KOPT-K1 (cell line): ENCODE results near the gene PTGES.
"Not testable (repeated sequence)": the region's sequence is repeated elsewhere in the genome, so short reads cannot be mapped to it uniquely, and the experiment has no call there.

ENCODE experiments used
- H3K27ac ChIP-seq: fragments of 200-600 bp; sonication (generic); 2 replicates; pipeline ENCODE4 v1.5.1; 2016; ENCODE audit warnings: antibody characterized with exemption, mild to moderate bottlenecking, low read depth, low read length; ENCODE audit not compliant: poor library complexity, severe bottlenecking
- H3K36me3 ChIP-seq: fragments of 200-600 bp; sonication (generic); 2 replicates; pipeline ENCODE4 v1.5.1; 2017; ENCODE audit warnings: antibody characterized with exemption, mild to moderate bottlenecking, low read length, moderate library complexity; ENCODE audit not compliant: insufficient read depth
- H3K9me3 ChIP-seq: fragments of 200-600 bp; sonication (generic); 2 replicates; pipeline ENCODE4 v1.5.1; 2017; ENCODE audit warnings: antibody characterized with exemption, low read length, mild to moderate bottlenecking; ENCODE audit not compliant: insufficient read depth, poor library complexity, severe bottlenecking

Gene PTGES

GRCh38 chr9:129776938-129777768, 24.3 kb upstream of the PTGES start:
- Histone ChIP-seq H3K36me3 (no peaks in the 10 kb centered on the region), H3K9me3 (no peaks in the 10 kb centered on the region), H3K27ac (no peak overlapping the region)

- Histone ChIP-seq H3K36me3 (no peaks in the 10 kb centered on the region), H3K9me3 (no peaks in the 10 kb centered on the region), H3K27ac (no peak overlapping the region)
Measured at GRCh38 chr9:129776566-129776937, 23.7 kb upstream of the PTGES start.

GRCh38 chr9:129776096-129776495, 23.3 kb upstream of the PTGES start:
- not testable (repeated sequence) for H3K27ac ChIP-seq, H3K36me3 ChIP-seq, H3K9me3 ChIP-seq

- Histone ChIP-seq H3K27ac (no peak overlapping the region), H3K36me3 (no peaks in the 10 kb centered on the region), H3K9me3 (no peaks in the 10 kb centered on the region)
Measured at GRCh38 chr9:129775448-129775798, 22.6 kb upstream of the PTGES start.

GRCh38 chr9:129774791-129775447, 22.1 kb upstream of the PTGES start:
- Histone ChIP-seq H3K36me3 (no peaks in the 10 kb centered on the region), H3K27ac (no peak overlapping the region), H3K9me3 (no peaks in the 10 kb centered on the region)

GRCh38 chr9:129773262-129774048, 20.6 kb upstream of the PTGES start:
- Histone ChIP-seq H3K27ac (no peak overlapping the region), H3K9me3 (no peaks in the 10 kb centered on the region), H3K36me3 (no peaks in the 10 kb centered on the region)

- Histone ChIP-seq H3K9me3 (no peaks in the 10 kb centered on the region), H3K27ac (no peak overlapping the region), H3K36me3 (no peaks in the 10 kb centered on the region)
Measured at GRCh38 chr9:129770741-129771140, 17.9 kb upstream of the PTGES start.

- no peak overlapping the region for H3K27ac ChIP-seq
- no peaks in the 10 kb centered on the region for H3K36me3 ChIP-seq
Measured at GRCh38 chr9:129769669-129770068, 16.8 kb upstream of the PTGES start.

GRCh38 chr9:129768486-129768885, 15.6 kb upstream of the PTGES start:
- H3K9me3 ChIP-seq, result no peaks in the 10 kb centered on the region
- no peak overlapping the region for H3K27ac ChIP-seq
- no peaks in the 10 kb centered on the region for H3K36me3 ChIP-seq

More at GRCh38 chr9:129769669-129770068, 16.8 kb upstream of the PTGES start:
- H3K9me3 ChIP-seq, result no peaks in the 10 kb centered on the region

GRCh38 chr9:129765764-129766317, 13.0 kb upstream of the PTGES start:
- Histone ChIP-seq H3K36me3 (no peaks in the 10 kb centered on the region), H3K9me3 (no peaks in the 10 kb centered on the region), H3K27ac (no peak overlapping the region)

- H3K36me3 ChIP-seq, result no peaks in the 10 kb centered on the region
- no peak overlapping the region for H3K27ac ChIP-seq
Measured at GRCh38 chr9:129762985-129763926, 10.4 kb upstream of the PTGES start.

GRCh38 chr9:129762370-129762984, 9.6 kb upstream of the PTGES start:
- H3K9me3 ChIP-seq, H3K36me3 ChIP-seq, H3K27ac ChIP-seq: not testable (repeated sequence)

More at GRCh38 chr9:129762985-129763926, 10.4 kb upstream of the PTGES start:
- H3K9me3 ChIP-seq, result no peaks in the 10 kb centered on the region

- Histone ChIP-seq H3K27ac (no peak overlapping the region), H3K9me3 (no peaks in the 10 kb centered on the region), H3K36me3 (no peaks in the 10 kb centered on the region)
Measured at GRCh38 chr9:129761901-129762369, 9.1 kb upstream of the PTGES start.
